Placental pericyte (primary cell): ENCODE measurements around the gene CAPNS1. TPM values are rescaled to one million over a fixed set of nuclear protein-coding genes. Genes with fewer than 3 reads are reported as not detected.

Source experiments
- total RNA-seq: library from RNA; depleted of rRNA; stranded (reverse); fragments of >200 nt; gene quantifications from 2 replicates; pipeline ENCODE4 v1.2.3, GENCODE V29; 2012

Gene CAPNS1
- 238 and 293 TPM in 2 replicates for total RNA-seq

DNA sequence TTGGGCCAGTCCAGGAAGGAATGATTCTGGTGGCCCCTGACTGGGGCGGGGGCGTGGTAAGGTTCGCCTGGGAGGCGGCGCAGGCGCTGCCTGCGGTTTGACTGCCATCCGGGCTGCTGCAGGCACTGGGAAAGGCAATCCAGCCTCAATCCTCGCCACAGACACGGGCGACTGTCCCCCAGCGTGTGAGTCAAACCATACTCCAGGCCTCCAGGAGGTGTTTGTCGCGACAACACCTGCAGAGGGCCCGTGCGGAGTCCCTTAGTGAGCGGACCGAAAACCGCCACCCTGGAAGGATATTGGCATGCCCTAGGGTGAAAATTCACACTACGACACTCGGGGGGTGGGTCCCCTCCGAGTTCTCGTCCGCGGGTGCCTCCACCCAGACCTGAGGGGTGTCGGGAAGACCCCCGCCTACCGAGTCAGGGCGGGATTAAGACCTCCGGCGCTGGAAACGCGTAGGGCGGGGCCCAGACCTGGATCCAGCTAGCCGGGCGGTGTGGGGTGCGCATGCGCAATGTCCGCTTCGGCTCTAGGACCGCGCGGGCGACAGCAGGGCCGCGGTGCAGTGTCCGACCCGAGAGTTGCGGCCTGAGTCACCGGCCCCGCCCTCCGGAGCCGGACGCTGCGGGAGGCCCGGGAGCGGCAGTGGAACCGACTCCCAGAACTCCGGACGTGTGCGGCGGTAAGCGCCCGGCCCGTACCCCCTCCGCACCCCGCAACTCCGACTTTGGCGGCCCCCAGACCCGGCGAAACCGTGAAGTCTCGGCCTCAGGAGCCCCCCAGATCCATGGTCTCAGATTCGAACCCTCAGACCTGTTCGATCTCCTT lies at the start of gene CAPNS1:
TSS of gene CAPNS1 (plus strand) at position 594 of the 831 bp plus-strand sequence. CDS start 946 bp downstream, outside the sequence.

DNA sequence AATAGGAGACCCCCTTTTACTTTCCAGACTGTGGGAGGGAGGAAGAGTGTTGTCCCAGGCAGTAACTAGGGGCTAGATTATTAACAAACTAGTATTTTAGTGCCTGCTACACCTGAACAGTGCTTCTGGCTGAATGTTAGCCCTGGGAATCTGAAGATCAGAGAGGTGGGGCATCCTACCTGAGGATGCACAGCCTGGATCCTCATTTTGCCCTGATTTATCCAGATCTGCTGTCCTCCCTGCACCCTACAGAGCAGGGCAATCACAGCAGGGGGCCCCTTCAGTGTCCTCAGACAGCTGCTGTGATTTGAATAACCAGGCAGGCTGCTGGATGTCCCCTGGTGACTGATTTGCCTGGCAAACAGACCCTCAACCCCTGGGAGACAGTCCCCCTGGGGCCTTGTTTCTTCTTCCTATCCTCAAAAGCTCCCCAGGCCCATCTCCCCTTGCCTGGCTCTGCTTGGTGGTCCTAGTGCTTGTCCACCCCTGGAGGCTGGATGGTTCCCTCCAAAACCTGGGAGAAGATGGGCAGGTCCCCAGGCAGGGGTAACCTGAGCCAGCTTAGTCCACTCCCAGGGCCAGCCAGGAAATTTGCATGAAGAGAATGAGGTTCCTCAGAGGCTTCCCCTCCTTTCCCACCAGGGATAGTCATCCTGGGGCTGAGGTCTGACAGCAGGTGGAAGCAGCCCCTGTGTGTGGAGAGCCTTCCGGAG lies 29.2 kb upstream of the CAPNS1 start, which contains the start of gene OVOL3:
TSS of gene OVOL3 (plus strand) at position 657 of the 713 bp plus-strand sequence. CDS start 60 bp downstream, outside the sequence.

DNA sequence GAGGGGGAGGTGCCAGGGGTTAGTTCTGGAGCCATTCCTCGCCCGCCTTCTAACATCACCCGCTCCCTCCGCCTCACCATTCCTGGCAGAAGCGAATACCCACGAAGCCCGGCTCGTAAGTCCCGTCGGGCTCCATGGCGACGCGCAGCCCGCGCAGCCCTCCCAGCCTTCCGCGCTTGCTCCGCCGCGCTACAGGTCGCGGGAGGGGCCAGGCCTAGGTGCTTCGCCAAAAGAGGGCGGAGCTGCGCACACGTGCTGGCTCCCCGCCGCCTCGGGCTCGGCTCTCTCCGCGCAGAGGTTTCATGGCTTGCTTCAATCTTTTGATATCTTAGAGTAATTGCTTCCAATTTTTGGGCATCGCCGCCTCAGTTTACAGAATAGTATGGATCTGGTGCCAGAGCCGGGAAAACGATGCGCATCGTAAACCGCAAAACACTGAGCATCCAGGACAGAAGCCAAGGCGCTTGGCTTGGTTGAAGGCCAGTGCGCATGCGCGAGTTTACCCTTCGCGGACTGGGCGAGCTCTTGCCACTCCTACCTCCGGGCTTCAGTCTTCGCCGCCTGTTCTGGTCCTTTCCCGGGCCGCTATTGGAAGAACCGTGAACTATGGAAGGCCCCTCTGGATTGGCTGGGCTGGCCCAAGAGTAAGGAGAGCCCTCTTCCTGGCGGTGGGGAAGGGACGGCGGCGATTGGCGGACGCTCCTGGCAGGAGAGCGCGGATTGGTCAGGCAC lies 25.0 kb upstream of the CAPNS1 start, which contains the start of gene POLR2I:
TSS of gene POLR2I (minus strand) at position 155 of the 732 bp plus-strand sequence. CDS start at position 136, 19 bp downstream.

DNA sequence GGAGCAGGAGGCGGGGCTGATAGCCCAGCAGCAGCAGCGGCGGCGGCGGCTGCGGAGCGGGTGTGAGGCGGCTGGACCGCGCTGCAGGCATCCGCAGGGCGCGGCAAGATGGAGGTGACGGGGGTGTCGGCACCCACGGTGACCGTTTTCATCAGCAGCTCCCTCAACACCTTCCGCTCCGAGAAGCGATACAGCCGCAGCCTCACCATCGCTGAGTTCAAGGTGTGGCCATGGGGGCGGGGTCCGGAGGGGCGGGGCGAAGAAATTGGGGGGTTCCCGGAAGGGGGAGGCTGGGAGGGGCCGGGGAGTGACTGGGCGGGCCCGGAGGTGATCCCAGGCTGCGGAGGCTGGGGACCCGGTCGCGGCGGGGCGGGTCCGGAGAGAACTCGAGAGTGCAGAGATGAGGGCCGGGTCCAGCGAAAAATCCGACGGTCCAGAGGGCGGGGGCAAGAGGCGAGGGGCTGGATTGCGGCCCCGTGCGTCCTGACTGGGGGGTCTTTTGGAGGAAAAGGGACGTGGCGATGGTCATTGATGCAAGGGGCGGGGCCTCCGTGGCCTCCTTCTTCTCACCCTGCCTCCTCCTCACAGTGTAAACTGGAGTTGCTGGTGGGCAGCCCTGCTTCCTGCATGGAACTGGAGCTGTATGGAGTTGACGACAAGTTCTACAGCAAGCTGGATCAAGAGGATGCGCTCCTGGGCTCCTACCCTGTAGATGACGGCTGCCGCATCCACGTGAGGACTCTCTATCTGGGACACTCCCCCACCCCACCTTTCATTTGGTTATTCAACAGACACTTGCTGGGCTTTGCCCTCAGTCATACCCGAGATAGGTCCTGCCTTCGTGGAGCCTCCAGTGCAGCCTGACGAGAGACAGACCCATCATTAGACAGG lies 24.2 kb upstream of the CAPNS1 start, which contains the start of gene TBCB:
TSS of gene TBCB (plus strand) at position 16 of the 891 bp plus-strand sequence. CDS start at position 109, 93 bp downstream.

DNA sequence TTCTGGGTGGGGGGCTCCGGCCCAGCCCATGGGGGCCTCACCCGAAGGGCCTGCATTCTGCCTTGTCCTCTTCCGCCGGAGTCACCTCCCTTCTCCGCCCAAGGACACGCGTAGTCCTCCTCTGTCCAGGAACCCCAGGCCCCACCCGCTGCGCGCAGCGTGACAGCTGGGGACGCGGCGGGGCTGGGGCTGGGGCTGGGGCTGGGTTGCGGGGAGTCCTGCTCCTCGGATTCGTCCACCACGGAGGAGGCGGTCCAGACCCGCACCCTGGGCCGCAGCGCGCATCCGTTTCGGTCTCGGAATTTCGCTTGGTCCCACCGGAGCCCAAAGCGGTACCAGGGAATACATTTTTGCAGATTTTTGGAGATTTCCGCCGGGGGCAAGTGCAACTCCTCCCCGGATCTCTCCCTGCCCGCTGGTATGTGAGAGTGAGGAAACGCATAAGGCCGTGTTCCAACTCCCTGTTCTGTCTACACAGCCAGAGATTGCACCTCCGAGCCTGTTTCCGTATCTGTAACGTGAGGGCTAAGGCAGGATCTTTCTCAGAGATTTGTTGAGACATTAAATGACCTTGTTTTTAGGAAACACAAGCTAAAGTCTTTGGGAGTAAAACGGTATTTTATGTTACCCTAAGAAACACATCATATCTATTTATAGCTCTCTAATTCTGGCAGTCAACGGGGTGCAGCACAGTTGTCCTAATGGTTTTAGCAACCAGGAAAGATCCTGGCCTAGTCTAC lies 12.7 kb downstream of the CAPNS1 start, which contains the start of gene COX7A1:
TSS of gene COX7A1 (minus strand) at position 96 of the 740 bp plus-strand sequence. CDS start at position 56, 40 bp downstream.

Other genes with a start within 250 kb of the CAPNS1 start
- gene NFKBID, start 239.5 kb upstream of the CAPNS1 start, total RNA-seq, result 5.3 and 6.4 TPM in 2 replicates
- gene HCST, start 237.5 kb upstream of the CAPNS1 start, total RNA-seq, result 0.44 and 0.86 TPM in 2 replicates
- gene TYROBP, start 231.8 kb upstream of the CAPNS1 start, total RNA-seq, result not detected in 2 replicates
- 5.3 and 7.2 TPM in 2 replicates for gene LRFN3, start 203.7 kb upstream of the CAPNS1 start, total RNA-seq
- gene SDHAF1, start 144.9 kb upstream of the CAPNS1 start, total RNA-seq, result 12.0 and 17.3 TPM in 2 replicates
- gene SYNE4, start 131.3 kb upstream of the CAPNS1 start, total RNA-seq, result 0.14 TPM in 1 of 2 replicates, not detected in the other
- 14.0 and 20.2 TPM in 2 replicates for gene ALKBH6, start 125.9 kb upstream of the CAPNS1 start, total RNA-seq
- gene CLIP3, start 107.2 kb upstream of the CAPNS1 start, total RNA-seq, result 7.0 and 22.8 TPM in 2 replicates
- 2.6 and 3.1 TPM in 2 replicates for gene THAP8, start 85.8 kb upstream of the CAPNS1 start, total RNA-seq
- gene WDR62, start 85.2 kb upstream of the CAPNS1 start, total RNA-seq, result 0.66 and 17.5 TPM in 2 replicates
- gene OVOL3, start 28.9 kb upstream of the CAPNS1 start, total RNA-seq, result not detected in 2 replicates
- gene POLR2I, start 25.2 kb upstream of the CAPNS1 start, total RNA-seq, result 25.9 and 34.1 TPM in 2 replicates
- gene TBCB, start 24.6 kb upstream of the CAPNS1 start, total RNA-seq, result 121 and 180 TPM in 2 replicates
- gene COX7A1, start 12.4 kb downstream of the CAPNS1 start, total RNA-seq, result 0.88 and 11.7 TPM in 2 replicates
- 2.4 and 3.4 TPM in 2 replicates for gene ZNF565, start 74.6 kb downstream of the CAPNS1 start, total RNA-seq
- 77.3 and 87.5 TPM in 2 replicates for gene ZNF146, start 75.0 kb downstream of the CAPNS1 start, total RNA-seq
- 2.2 and 3.0 TPM in 2 replicates for gene ZFP14, start 239.1 kb downstream of the CAPNS1 start, total RNA-seq